H1 (cell line): Measurements from ENCODE around the gene GNLY. TPM values are rescaled to one million over a fixed set of nuclear protein-coding genes. Genes with fewer than 3 reads are reported as not detected.

ENCODE experiments used
- CTCF ChIA-PET: fragments of 300-600 bp; sonication (Branson Sonifier 250); formaldehyde crosslinking; loops from one replicate; lab custom pipeline; 2021; ENCODE audit not compliant: partially characterized antibody; lab: Charles Lee
- POLR2A ChIA-PET: fragments of 300-600 bp; sonication (Branson Sonifier 250); formaldehyde crosslinking; loops from one replicate; lab custom pipeline; 2021; ENCODE audit warnings: inconsistent platforms; ENCODE audit not compliant: partially characterized antibody; lab: Charles Lee
- DNase-seq, 2 experiments: peaks; one replicate each; pipeline versions ENCODE4 v3.0.0 to v3.0.0-alpha.2; 2010 to 2022; ENCODE audit warnings: low spot score in 2 of 2, low read depth in 1 of 2, mixed read lengths in 1 of 2
- FAIRE-seq: peaks from 2 replicates; lab custom pipeline; 2011; peaks lifted over from hg19 to GRCh38; lab: Jason Lieb, UNC
- H2AFZ ChIP-seq: 2 replicates; pipeline ENCODE4 v1.8.1; 2012; ENCODE audit warnings: low read length, inconsistent platforms
- H2AK5ac ChIP-seq: 2 replicates; pipeline ENCODE4 v1.6.1; 2013; ENCODE audit warnings: low read depth, low read length
- H2BK120ac ChIP-seq: replicated peaks from 2 replicates; pipeline ENCODE3; 2013; ENCODE audit warnings: low read depth, low read length, inconsistent platforms
- H2BK12ac ChIP-seq: 2 replicates; pipeline ENCODE4 v1.6.1; 2013; ENCODE audit warnings: low read depth, low read length
- H2BK15ac ChIP-seq: 2 replicates; pipeline ENCODE4 v1.6.1; 2013; ENCODE audit warnings: low read length
- H2BK20ac ChIP-seq: 2 replicates; pipeline ENCODE4 v1.6.1; 2013; ENCODE audit warnings: low read length
- H2BK5ac ChIP-seq: 2 replicates; pipeline ENCODE4 v1.6.1; 2013; ENCODE audit warnings: low read depth, low read length
- H3K14ac ChIP-seq: 2 replicates; pipeline ENCODE4 v1.6.1; 2013; ENCODE audit warnings: inconsistent platforms; ENCODE audit not compliant: insufficient read length
- H3K18ac ChIP-seq: 2 replicates; pipeline ENCODE4 v1.6.1; 2013; ENCODE audit warnings: low read length; ENCODE audit errors: extremely low read depth
- H3K23ac ChIP-seq: 2 replicates; pipeline ENCODE4 v1.6.1; 2013; ENCODE audit warnings: inconsistent platforms; ENCODE audit not compliant: insufficient read length
- H3K23me2 ChIP-seq: 2 replicates; pipeline ENCODE4 v1.6.1; 2013; ENCODE audit warnings: low read depth, low read length
- H3K27ac ChIP-seq: 2 replicates; pipeline ENCODE4 v1.6.1; 2011; ENCODE audit warnings: low read depth, low read length, inconsistent platforms
- H3K27me3 ChIP-seq, 4 experiments: replicated peaks in 1 of 4; 1 replicate in 1 of 4; 2 replicates in 3 of 4; pipeline versions ENCODE4 v1.6.1 to v1.8.1; 2011 to 2013; ENCODE audit warnings: low read length in 3 of 4, mild to moderate bottlenecking in 3 of 4, inconsistent platforms in 2 of 4, mixed read lengths in 2 of 4, moderate library complexity in 1 of 4; ENCODE audit not compliant: control insufficient read depth in 3 of 4, insufficient read depth in 3 of 4; ENCODE audit errors: extremely low read depth in 1 of 4
- H3K36me3 ChIP-seq, 4 experiments: 2 replicates each; pipeline versions ENCODE4 v1.6.1 to v1.8.1; 2011 to 2013; ENCODE audit warnings: mild to moderate bottlenecking in 4 of 4, low read length in 3 of 4, moderate library complexity in 2 of 4, control low read depth in 1 of 4, inconsistent platforms in 1 of 4; ENCODE audit not compliant: insufficient read depth in 4 of 4, control insufficient read depth in 2 of 4
- H3K4ac ChIP-seq: replicated peaks from 2 replicates; pipeline ENCODE3; 2013; ENCODE audit warnings: low read length, low read depth, mixed read lengths, inconsistent platforms; ENCODE audit not compliant: insufficient read length
- H3K4me1 ChIP-seq, 4 experiments: replicated peaks in 1 of 4; 1 replicate in 1 of 4; 2 replicates in 3 of 4; pipeline versions ENCODE4 v1.6.1 to v1.8.1; 2011 to 2013; ENCODE audit warnings: low read length in 3 of 4, inconsistent platforms in 2 of 4, mixed read lengths in 1 of 4; ENCODE audit not compliant: insufficient read depth in 4 of 4, control insufficient read depth in 3 of 4
- H3K4me2 ChIP-seq, 2 experiments: 2 replicates each; pipeline versions ENCODE4 v1.6.1 to v1.8.1; 2011 to 2013; ENCODE audit warnings: low read depth in 2 of 2, low read length in 2 of 2, control low read depth in 1 of 2, inconsistent platforms in 1 of 2, mild to moderate bottlenecking in 1 of 2; ENCODE audit not compliant: insufficient read depth in 1 of 2
- H3K4me3 ChIP-seq, 4 experiments: fragments of 200-600, 300-600 bp in 1 of 4; sonication (generic), shearing (Covaris generic), sonication (Bioruptor Twin) in 1 of 4; 2 replicates each; pipeline versions ENCODE4 v1.5.1 to v1.8.1; 2011 to 2016; ENCODE audit warnings: low read length in 4 of 4, low read depth in 3 of 4, control low read depth in 2 of 4, inconsistent platforms in 2 of 4, mild to moderate bottlenecking in 2 of 4, mixed read lengths in 1 of 4, moderate library complexity in 1 of 4; ENCODE audit not compliant: insufficient read depth in 2 of 4; ENCODE audit errors: extremely low read depth in 1 of 4
- H3K56ac ChIP-seq: replicated peaks from 2 replicates; pipeline ENCODE3; 2013; ENCODE audit warnings: low read depth, mild to moderate bottlenecking, mixed read lengths, low read length, inconsistent platforms; ENCODE audit not compliant: insufficient read length
- H3K79me1 ChIP-seq: 2 replicates; pipeline ENCODE4 v1.6.1; 2013; ENCODE audit warnings: low read depth, low read length, control low read depth
- H3K79me2 ChIP-seq, 2 experiments: 2 replicates each; pipeline versions ENCODE4 v1.6.1 to v1.8.1; 2012 to 2013; ENCODE audit warnings: low read length in 2 of 2, mild to moderate bottlenecking in 2 of 2, inconsistent platforms in 1 of 2; ENCODE audit not compliant: insufficient read depth in 2 of 2, control insufficient read depth in 1 of 2
- H3K9ac ChIP-seq, 4 experiments: replicated peaks in 1 of 4; 1 replicate in 1 of 4; 2 replicates in 3 of 4; pipeline versions ENCODE4 v1.6.1 to v1.8.1; 2011 to 2013; ENCODE audit warnings: low read depth in 3 of 4, low read length in 3 of 4, control low read depth in 2 of 4, mild to moderate bottlenecking in 2 of 4, moderate library complexity in 2 of 4, inconsistent platforms in 1 of 4; ENCODE audit errors: extremely low read depth in 1 of 4
- H3K9me3 ChIP-seq, 2 experiments: 2 replicates each; pipeline versions ENCODE4 v1.6.1 to v1.8.1; 2012 to 2013; ENCODE audit warnings: mild to moderate bottlenecking in 2 of 2, moderate library complexity in 2 of 2, control low read depth in 1 of 2, inconsistent platforms in 1 of 2, low read depth in 1 of 2, low read length in 1 of 2, mixed read lengths in 1 of 2; ENCODE audit not compliant: insufficient read depth in 2 of 2
- H4K20me1 ChIP-seq, 2 experiments: replicated peaks in 1 of 2; 2 replicates each; pipeline versions ENCODE3 to v1.8.1; 2011 to 2013; ENCODE audit warnings: inconsistent platforms in 2 of 2, low read length in 2 of 2, mild to moderate bottlenecking in 1 of 2; ENCODE audit not compliant: insufficient read depth in 2 of 2, control insufficient read depth in 1 of 2
- H4K5ac ChIP-seq: 2 replicates; pipeline ENCODE4 v1.6.1; 2013; ENCODE audit warnings: low read length, low read depth, mixed read lengths, inconsistent platforms; ENCODE audit not compliant: insufficient read length
- H4K8ac ChIP-seq: 2 replicates; pipeline ENCODE4 v1.8.0; 2013; ENCODE audit warnings: mild to moderate bottlenecking, moderate library complexity, low read length, inconsistent platforms; ENCODE audit not compliant: insufficient read depth; ENCODE audit errors: extremely low read depth
- H4K91ac ChIP-seq: replicated peaks from 2 replicates; pipeline ENCODE3; 2013; ENCODE audit warnings: low read length, mixed read lengths, inconsistent platforms; ENCODE audit not compliant: insufficient read length
- ATF3 ChIP-seq: IDR thresholded peaks from 2 replicates; pipeline ENCODE4 v1.6.1; 2011; ENCODE audit warnings: low read depth, mild to moderate bottlenecking, low read length; ENCODE audit not compliant: insufficient read depth
- RFX5 ChIP-seq: IDR thresholded peaks from 2 replicates; pipeline ENCODE4 v1.6.1; 2011; ENCODE audit warnings: low read depth, low read length, improper control_type of control experiment, borderline replicate concordance
- SP4 ChIP-seq: IDR thresholded peaks from 2 replicates; pipeline ENCODE4 v1.6.1; 2012; ENCODE audit warnings: low read length, inconsistent platforms
- WGBS, 2 experiments: shearing (Covaris generic) in 1 of 2; methylation state at CpG; one replicate each; pipeline versions ENCODE4 v1.1.6 to v1.1.7; 2013 to 2015; ENCODE audit warnings: low lambda C conversion rate in 2 of 2, mixed read lengths in 2 of 2, inconsistent platforms in 1 of 2, low coverage in 1 of 2, missing lambda C conversion rate in 1 of 2; ENCODE audit not compliant: insufficient replicate concordance in 2 of 2, insufficient coverage in 1 of 2, insufficient read length in 1 of 2; ENCODE audit errors: extremely low coverage in 1 of 2, missing lambda C conversion rate in 1 of 2; 5-methylcytosine and 5-hydroxymethylcytosine counted together
- polyA plus RNA-seq, 7 experiments: library from polyadenylated mRNA; depleted of rRNA in 3 of 7; stranded (reverse) in 5 of 7; unstranded in 2 of 7; fragments of >200 nt in 5 of 7; fragments of 200-250 nt in 2 of 7; gene quantifications; 1 replicate in 5 of 7; 2 replicates in 1 of 7; 4 replicates in 1 of 7; pipeline versions ENCODE4 v1.2.1 to v1.2.3, GENCODE V29; 2011 to 2013; ENCODE audit warnings: missing spikeins in 2 of 7, mixed read lengths in 2 of 7
- total RNA-seq: library from RNA; stranded (reverse); fragmentation: NEBNext Ultra II Directional; extraction: Animal tissue kit (Norgen Biotek cat#: 25700); gene quantifications from 2 replicates; pipeline ENCODE4 v1.2.1, GENCODE V29; 2021

The GNLY gene
- total and polyA plus RNA-seq, 2 of the 8 experiments (the other 6 are each of a cell fraction or from before 2014, with no cell fraction given): 0.03 TPM; not detected in 1

- H3K23me2 ChIP-seq: peaks cover 4% of the 10 kb centered on the region; the same call in 1 of the 2 replicates
- H3K4me1 ChIP-seq: peaks cover 0 to 7% (median 1%) of the 10 kb centered on the region in 4 experiments; a peak in 1 of 7 replicates
- no peak overlapping the region for H2AFZ ChIP-seq
- ChIA-PET POLR2A (no interaction called here), CTCF (interaction anchor here (0.6 to 7.5 kb wide), 4 partner anchors 11 to 132 kb away, joined by 3 to 80 read pairs (median 5); partner anchors contain the start of gene GNLY)
- H3K79me1 ChIP-seq: no peaks in the 10 kb centered on the region
- H3K18ac ChIP-seq: no peak overlapping the region
- H3K23ac ChIP-seq: no peak overlapping the region
- no peaks in the 10 kb centered on the region; a peak in 1 of 7 replicates for H3K27me3 ChIP-seq
- no peak overlapping the region for H3K4me2 ChIP-seq
- no peak overlapping the region for H2BK5ac ChIP-seq
- 98% methylated on average over 5 of the region's 5 CpGs; no CpG with 5 or more reads in 1 of the 2 experiments for WGBS, 2 experiments
- H2BK120ac ChIP-seq: no peak overlapping the region
- no peak overlapping the region for H3K56ac ChIP-seq
- no peak overlapping the region for H4K8ac ChIP-seq
- no peak overlapping the region for H2AK5ac ChIP-seq
- no peak for DNase-seq
- no peaks in the 10 kb centered on the region for H3K79me2 ChIP-seq
- H3K36me3 ChIP-seq: no peaks in the 10 kb centered on the region
- peaks cover 0 to 2% of the 10 kb centered on the region in 2 experiments for H4K20me1 ChIP-seq
- no peaks in the 10 kb centered on the region for H3K9me3 ChIP-seq
- no peak overlapping the region for H3K4ac ChIP-seq
- no peak overlapping the region for H3K14ac ChIP-seq
- H2BK12ac ChIP-seq: no peak overlapping the region
- no peak overlapping the region for H4K91ac ChIP-seq
- no peak overlapping the region for H3K9ac ChIP-seq
- H3K4me3 ChIP-seq: no peak overlapping the region
- no peak overlapping the region for H4K5ac ChIP-seq
- no peak overlapping the region for H3K27ac ChIP-seq
- H2BK15ac ChIP-seq: no peak overlapping the region
- no peak for FAIRE-seq
- no peak overlapping the region for H2BK20ac ChIP-seq
- TF ChIP-seq RFX5 (no peak), SP4 (no peak), ATF3 (no peak)
Measured at GRCh38 chr2:85682378-85682777, 11.8 kb upstream of the GNLY start.
